Measurements from ENCODE around the gene LACTBL1. TPM values are rescaled to one million over a fixed set of nuclear protein-coding genes. Genes with fewer than 3 reads are reported as not detected.

Gene LACTBL1
- total RNA-seq, 2 experiments from 2014 or later, result not detected

DNA sequence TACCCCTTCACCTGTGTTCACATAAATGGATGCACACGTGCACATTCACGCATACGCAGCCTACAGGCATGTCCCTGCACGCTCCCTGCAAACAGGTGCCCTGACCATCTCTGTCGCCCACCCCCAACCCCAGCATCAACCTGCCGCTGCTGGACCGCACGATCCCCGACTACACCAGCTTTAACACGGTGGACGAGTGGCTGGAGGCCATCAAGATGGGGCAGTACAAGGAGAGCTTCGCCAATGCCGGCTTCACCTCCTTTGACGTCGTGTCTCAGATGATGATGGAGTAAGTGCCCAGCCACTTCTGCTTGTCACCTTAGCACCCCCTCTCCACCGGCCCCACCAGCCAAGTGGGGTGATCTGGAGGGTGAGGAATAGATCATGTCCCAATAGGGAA lies 60.4 kb downstream of the LACTBL1 start:
- no peak overlapping the region for H3K4me3 ChIP-seq (ENCODE audit: low read depth, low read length, poor library complexity, severe bottlenecking)
- H2AFZ ChIP-seq (ENCODE audit: low read length), result no peak overlapping the region
- H3K27ac ChIP-seq (ENCODE audit: low read depth, low read length, poor library complexity, severe bottlenecking), result no peak overlapping the region
- H3K4me1 ChIP-seq (ENCODE audit: insufficient read depth, low read length, poor library complexity, severe bottlenecking), result peaks cover 10% of the 10 kb centered on the region
- DNase-seq (ENCODE audit: low spot score), result no peak
- BruUV-seq (replicated peaks), result no TSS peak
- CTCF ChIA-PET (ENCODE audit: unreplicated experiment), result no interaction called here
- POLR2A ChIA-PET, result no interaction called here
- no peaks in the 10 kb centered on the region for H3K36me3 ChIP-seq (ENCODE audit: insufficient read depth, low read length)
- no peaks in the 10 kb centered on the region for H4K20me1 ChIP-seq (ENCODE audit: insufficient read depth, low read length)
- no peaks in the 10 kb centered on the region for H3K9me2 ChIP-seq (ENCODE audit: insufficient read depth, low read length)
- intact Hi-C loops (cut with micrococcal nuclease; ENCODE audit: unreplicated experiment), result no loop called here
- no peak overlapping the region for H3K4me2 ChIP-seq (ENCODE audit: low read length)
- no peaks in the 10 kb centered on the region for H3K9me3 ChIP-seq (ENCODE audit: low read length)
- TF ChIP-seq, protein P1, sequence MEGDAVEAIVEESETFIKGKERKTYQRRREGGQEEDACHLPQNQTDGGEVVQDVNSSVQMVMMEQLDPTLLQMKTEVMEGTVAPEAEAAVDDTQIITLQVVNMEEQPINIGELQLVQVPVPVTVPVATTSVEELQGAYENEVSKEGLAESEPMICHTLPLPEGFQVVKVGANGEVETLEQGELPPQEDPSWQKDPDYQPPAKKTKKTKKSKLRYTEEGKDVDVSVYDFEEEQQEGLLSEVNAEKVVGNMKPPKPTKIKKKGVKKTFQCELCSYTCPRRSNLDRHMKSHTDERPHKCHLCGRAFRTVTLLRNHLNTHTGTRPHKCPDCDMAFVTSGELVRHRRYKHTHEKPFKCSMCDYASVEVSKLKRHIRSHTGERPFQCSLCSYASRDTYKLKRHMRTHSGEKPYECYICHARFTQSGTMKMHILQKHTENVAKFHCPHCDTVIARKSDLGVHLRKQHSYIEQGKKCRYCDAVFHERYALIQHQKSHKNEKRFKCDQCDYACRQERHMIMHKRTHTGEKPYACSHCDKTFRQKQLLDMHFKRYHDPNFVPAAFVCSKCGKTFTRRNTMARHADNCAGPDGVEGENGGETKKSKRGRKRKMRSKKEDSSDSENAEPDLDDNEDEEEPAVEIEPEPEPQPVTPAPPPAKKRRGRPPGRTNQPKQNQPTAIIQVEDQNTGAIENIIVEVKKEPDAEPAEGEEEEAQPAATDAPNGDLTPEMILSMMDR (conservative IDR thresholded peaks at IDR 0.05; ENCODE audit: low read length), result no peak
- no peak for TF ChIP-seq EZH2phosphoT487 (IDR thresholded peaks at IDR 0.05; ENCODE audit: borderline replicate concordance, low read depth, low read length)
- H3K79me2 ChIP-seq (ENCODE audit: insufficient read depth, low read depth, low read length), result no peaks in the 10 kb centered on the region

DNA sequence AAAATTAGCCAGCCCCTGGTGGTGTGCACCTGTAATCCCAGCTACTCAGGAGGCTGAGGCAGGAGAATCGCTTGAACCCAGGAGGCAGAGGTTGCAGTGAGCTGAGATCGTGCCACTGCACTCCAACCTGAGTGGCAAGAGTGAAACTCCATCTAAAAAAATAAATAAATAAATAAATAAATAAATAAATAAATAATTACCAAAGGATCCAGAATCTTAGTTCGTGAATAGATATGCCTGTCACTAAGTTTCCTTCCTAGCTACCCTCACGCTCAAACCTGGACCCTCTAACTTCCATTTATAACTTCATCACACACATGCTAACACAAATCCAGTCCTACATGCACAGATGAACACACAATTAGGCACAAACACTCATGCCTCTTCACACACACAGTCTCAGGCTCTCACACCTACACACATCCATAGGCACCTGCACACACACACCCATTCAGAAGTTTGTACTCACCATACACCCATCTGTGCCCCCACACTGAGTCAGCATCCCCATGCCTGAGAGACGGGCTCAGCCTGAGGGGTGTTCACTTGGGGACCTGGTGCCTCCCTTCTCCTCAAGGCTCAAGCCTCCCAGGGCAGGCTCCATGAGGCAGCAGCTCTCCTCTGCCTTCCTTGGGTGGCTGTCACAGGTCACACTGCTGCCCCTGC lies 61.5 kb downstream of the LACTBL1 start:
- no peaks in the 10 kb centered on the region for H4K20me1 ChIP-seq (ENCODE audit: insufficient read depth, low read length)
- no peak for DNase-seq (ENCODE audit: low spot score)
- no peak overlapping the region for H2AFZ ChIP-seq (ENCODE audit: low read length)
- H3K4me2 ChIP-seq (ENCODE audit: low read length), result no peak overlapping the region
- no peaks in the 10 kb centered on the region for H3K79me2 ChIP-seq (ENCODE audit: insufficient read depth, low read depth, low read length)
- H3K4me1 ChIP-seq (ENCODE audit: insufficient read depth, low read length, poor library complexity, severe bottlenecking), result peaks cover 12% of the 10 kb centered on the region
- no peaks in the 10 kb centered on the region for H3K9me2 ChIP-seq (ENCODE audit: insufficient read depth, low read length)
- TF ChIP-seq EZH2phosphoT487 (IDR thresholded peaks at IDR 0.05; ENCODE audit: borderline replicate concordance, low read depth, low read length), result no peak
- TF ChIP-seq, protein P1 (conservative IDR thresholded peaks at IDR 0.05; ENCODE audit: low read length), result no peak
- intact Hi-C loops (cut with micrococcal nuclease; ENCODE audit: unreplicated experiment), result no loop called here
- CTCF ChIA-PET (ENCODE audit: unreplicated experiment), result no interaction called here
- H3K4me3 ChIP-seq (ENCODE audit: low read depth, low read length, poor library complexity, severe bottlenecking), result no peak overlapping the region
- no TSS peak for BruUV-seq (replicated peaks)
- H3K9me3 ChIP-seq (ENCODE audit: low read length), result no peaks in the 10 kb centered on the region
- H3K36me3 ChIP-seq (ENCODE audit: insufficient read depth, low read length), result no peaks in the 10 kb centered on the region
- POLR2A ChIA-PET, result no interaction called here
- no peak overlapping the region for H3K27ac ChIP-seq (ENCODE audit: low read depth, low read length, poor library complexity, severe bottlenecking)

DNA sequence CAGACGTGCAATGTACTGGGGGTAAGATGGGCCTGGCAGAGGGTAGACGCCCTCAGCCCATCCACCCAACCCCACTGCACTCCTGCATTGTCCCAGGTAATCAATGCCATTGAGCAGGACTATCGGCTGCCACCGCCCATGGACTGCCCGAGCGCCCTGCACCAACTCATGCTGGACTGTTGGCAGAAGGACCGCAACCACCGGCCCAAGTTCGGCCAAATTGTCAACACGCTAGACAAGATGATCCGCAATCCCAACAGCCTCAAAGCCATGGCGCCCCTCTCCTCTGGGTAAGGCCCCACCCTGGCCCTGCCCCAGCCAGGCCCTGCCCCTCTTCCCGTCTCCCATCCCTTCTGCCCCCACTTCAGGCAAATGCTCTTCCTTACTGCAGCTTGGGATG lies 62.4 kb downstream of the LACTBL1 start:
- POLR2A ChIA-PET, result no interaction called here
- Histone ChIP-seq H3K4me2 (ENCODE audit: low read length) (no peak overlapping the region), H4K20me1 (ENCODE audit: insufficient read depth, low read length) (no peaks in the 10 kb centered on the region), H3K36me3 (ENCODE audit: insufficient read depth, low read length) (no peaks in the 10 kb centered on the region), H3K9me2 (ENCODE audit: insufficient read depth, low read length) (no peaks in the 10 kb centered on the region), H2AFZ (ENCODE audit: low read length) (no peak overlapping the region), H3K4me3 (ENCODE audit: low read depth, low read length, poor library complexity, severe bottlenecking) (no peak overlapping the region), H3K27ac (ENCODE audit: low read depth, low read length, poor library complexity, severe bottlenecking) (no peak overlapping the region), H3K9me3 (ENCODE audit: low read length) (no peaks in the 10 kb centered on the region), H3K79me2 (ENCODE audit: insufficient read depth, low read depth, low read length) (no peaks in the 10 kb centered on the region), H3K4me1 (ENCODE audit: insufficient read depth, low read length, poor library complexity, severe bottlenecking) (peaks cover 12% of the 10 kb centered on the region)
- intact Hi-C loops (cut with micrococcal nuclease; ENCODE audit: unreplicated experiment), result no loop called here
- TF ChIP-seq, protein P1 (conservative IDR thresholded peaks at IDR 0.05; ENCODE audit: low read length), result no peak
- no peak for TF ChIP-seq EZH2phosphoT487 (IDR thresholded peaks at IDR 0.05; ENCODE audit: borderline replicate concordance, low read depth, low read length)
- BruUV-seq (replicated peaks), result no TSS peak
- no peak for DNase-seq (ENCODE audit: low spot score)
- CTCF ChIA-PET (ENCODE audit: unreplicated experiment), result no interaction called here
